HG03575 (cell line): Measurements from ENCODE around the gene TRPV4.

Experiments
- ATAC-seq: cut with Tn5 transposase; IDR thresholded peaks from one replicate; pipeline ENCODE4 v1.9.1; 2021; ENCODE audit not compliant: unreplicated experiment, insufficient number of reproducible peaks, low FRiP score; ENCODE audit errors: extremely low read depth

The TRPV4 gene

DNA sequence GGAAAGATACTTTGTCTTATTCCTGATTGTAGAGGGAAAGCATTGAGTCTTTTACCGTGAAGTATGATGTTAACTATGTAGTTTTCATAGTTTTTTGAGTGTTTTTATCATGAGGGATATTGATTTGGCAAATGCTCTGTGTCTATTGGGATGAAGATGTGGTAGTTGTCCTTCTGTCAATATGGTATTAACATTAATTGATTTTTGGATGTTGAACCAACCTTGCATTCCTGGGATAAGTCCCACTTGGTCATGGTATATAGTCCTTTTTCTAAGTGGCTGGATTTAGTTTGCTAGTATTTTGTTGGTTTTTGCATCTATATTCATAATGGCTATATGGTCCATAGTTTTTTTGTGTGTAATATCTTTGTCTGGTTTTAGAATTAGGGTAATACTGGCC, 76.7 kb downstream of the TRPV4 start:
- no peak for ATAC-seq

DNA sequence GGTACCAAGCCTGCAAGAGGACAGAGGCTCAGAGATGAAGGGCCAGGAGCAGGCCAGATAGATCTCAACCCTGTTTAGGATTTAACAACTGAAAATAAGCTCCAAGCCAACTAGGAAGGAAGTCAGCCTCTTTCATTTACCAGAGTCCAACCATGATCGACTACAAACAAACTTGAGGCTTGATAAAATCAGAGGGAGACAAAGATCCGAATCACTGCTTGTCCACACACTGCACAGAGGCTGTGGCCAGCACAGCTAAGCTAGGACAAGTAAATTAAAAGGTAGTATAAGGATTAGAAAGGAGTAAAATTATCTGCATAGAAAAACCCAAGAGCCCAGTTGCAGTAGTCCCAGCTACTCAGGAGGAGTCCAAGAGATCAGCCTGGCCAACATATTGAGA, 79.2 kb downstream of the TRPV4 start:
- no peak for ATAC-seq

DNA sequence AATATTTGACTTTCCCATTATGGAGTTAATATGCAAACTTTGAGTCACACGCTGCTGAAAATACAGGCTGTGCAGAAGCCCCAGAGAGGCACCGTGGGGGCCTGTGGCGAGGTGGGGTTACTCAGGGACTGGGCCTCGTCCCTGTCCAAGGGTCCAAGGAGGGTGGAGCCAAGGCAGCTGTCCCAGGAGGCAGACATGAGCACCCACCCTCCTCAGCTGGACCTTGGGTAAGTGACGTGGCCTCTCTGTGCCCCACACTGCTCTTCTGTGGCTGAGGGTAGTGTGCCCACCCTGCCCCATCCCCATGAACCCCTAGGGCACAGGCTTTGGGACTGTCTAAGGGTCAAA, 80.2 kb downstream of the TRPV4 start:
- no peak for ATAC-seq

DNA sequence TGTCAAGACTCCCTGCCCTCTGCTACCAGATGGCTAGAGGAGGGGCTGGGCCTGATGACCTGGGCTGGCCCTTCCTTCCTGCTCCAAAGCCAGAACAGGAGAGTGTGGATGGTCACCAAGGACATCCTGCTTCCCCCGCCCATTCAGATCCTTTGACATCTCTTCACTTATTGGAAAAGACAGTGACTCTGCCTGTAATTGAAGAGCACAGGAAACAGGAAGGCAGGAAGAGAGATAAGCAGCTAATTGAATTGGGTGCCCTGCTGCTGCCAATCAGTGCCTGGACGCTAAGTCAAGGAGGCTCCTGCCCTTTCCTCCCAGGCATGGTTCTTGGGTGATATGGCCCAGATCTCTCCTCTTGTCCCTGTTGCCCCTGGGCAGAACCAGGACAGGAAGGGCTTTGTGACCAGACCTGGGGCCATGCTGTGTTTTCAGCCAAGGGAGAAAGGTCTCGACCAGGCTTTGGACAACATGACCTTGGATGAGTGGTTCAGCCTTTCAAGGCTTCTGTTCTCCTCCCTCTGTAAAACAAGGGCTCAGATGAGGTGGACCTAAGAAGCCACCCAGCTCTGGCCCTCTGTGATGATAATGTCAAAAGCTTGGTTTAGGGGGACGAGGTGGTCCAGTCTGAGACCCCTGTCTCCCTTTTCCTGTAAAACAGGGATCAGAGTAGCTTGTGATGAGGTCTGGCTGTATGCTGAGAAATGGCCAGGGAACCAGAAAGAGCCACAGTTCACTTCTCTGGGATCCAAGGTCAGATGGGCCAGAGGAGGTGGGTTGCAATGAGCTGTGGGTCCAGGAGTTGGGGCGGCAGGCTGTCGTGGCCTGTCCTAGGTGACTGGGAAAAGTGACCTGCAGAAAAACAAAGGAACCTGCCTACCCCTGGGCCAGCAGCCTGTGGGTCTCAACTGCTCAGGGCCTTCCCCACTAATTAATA, 80.8 kb downstream of the TRPV4 start:
- ATAC-seq, result no peak

DNA sequence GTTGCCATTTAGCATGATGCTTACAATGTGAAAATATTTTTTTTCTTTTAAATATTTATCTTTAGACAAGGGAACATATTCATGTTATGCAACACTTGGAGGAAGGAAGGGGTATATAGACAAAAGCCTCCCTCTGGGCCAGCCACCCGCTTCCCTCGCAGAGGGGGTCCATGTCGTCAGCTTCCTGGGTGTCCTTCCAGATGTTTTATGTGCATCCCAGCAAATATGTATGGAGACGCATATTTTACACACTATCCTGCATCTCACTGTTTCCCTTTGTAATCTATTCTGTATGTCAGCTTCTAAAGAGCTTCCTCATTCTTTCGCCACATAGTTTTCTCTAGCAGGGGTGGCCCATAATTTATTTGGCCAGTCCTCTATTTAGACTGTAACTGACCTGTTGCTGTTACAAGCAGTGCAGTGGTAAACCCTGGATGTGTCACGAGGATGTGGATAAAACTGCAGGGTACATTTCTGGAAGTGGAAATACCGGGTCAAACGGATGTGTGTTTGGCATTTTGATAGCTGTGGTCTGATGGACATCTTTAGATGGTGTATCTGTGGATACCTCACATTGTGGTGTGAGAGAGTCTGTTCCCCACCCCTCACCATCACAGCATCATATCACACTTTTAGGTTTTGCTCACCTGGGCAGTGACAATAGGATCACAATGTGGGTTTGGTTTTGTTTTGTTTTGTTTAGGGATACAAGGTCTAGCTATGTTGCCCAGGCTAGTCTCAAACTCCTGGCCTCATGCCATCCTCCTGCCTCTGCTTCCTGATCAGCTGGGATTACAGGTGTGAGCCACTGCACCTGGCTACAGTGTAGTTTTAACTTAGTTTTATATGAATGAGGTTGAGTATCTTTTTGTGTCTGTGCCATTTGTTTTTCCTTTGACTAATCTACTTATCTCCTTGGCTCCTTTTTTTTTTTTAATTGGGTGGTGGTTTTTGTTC, 87.9 kb downstream of the TRPV4 start:
- no peak for ATAC-seq

DNA sequence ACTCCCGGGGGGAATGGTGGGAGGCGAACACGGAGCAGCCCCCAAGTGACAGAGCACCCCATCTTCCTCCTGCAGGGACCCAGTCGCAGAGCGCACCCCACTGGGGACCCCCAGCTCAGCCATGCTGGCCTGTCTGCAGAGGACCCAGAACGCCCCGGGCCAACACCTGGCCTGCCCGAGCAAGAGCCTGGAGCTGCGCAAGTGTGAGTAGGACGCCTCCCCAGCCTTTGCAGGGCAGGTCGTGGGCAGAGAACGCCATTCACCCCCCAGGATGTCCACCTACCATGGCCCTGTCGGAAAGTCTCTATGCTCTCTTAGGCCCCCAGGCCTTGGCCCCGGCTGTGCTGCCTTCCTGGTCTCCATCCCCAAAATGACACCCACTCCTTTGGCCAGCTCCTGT, 89.2 kb downstream of the TRPV4 start:
- ATAC-seq, result no peak

DNA sequence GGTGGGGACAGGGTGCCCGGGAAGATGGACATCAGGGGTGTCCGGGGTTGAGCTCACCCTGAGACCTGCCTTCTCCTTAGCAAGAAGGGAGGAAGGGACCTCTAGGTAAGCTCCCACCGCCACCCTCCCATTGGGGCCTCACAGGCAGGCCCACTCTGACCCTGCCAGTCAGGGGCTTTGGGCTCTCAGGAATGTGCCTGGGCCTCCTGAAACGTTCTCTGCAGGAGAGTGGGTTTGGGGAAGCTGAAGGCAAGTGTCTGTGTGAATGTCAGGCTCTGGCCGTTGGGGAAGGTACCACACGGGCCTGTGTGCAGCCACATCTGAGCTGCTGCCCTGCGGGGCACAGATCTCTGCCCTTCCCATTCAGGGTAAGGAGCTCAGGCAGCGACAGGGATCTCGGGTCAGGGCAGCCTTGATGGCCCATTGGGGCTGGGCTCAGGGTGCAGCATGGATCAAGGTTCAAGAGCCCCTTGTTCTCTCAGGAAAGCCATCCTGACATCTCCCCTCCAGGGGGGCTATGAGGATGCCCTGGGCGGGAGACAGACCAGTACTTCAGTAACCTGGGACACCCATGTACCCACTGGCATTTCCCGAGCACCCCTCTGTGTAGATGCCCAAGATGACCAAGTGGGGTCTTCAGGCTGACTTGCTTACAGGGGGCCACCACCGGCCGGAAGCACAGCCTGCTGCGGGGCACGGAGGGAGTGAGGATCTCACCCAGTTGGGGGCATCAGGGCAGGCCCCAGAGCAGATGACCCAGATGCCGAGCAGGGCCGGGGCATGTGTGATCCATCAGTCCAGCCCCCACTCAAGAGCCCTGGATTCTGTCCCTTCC, 89.9 kb downstream of the TRPV4 start:
- no peak for ATAC-seq

DNA sequence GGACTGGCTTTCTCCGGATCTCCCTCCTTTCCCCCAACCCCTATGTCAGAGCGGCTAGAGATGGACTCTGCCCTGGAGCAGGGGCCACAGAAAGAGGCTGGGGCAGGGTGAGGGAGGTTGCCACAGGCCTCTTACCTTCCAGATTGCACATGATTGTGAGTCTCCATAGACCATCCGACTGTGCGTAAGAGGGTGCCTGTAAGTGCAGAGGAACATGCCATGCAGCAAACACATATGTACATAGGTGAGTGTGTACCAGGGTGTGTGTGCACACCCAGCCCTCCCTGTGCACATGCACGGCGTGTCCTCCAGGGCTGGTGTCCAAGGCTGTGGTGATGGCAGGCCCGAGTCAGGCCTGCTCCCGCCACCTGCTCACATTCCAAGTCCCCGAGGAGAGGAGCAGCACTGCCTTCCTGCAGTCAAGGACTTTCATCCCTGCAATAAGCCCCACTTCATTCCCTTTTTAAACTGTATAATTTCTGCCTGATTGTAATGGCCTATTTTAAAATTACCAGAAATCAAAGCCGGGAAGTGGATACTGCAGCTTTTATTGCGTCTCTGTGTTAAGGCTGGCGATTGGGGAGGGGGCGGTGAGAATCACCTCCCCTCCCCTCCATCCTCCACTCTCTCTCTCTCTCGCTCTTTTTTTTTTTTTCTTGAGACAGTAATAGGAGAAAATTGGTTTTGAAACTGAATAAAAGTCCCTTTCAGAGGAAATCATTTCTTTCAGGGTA, 91.1 kb downstream of the TRPV4 start:
- ATAC-seq, result no peak

DNA sequence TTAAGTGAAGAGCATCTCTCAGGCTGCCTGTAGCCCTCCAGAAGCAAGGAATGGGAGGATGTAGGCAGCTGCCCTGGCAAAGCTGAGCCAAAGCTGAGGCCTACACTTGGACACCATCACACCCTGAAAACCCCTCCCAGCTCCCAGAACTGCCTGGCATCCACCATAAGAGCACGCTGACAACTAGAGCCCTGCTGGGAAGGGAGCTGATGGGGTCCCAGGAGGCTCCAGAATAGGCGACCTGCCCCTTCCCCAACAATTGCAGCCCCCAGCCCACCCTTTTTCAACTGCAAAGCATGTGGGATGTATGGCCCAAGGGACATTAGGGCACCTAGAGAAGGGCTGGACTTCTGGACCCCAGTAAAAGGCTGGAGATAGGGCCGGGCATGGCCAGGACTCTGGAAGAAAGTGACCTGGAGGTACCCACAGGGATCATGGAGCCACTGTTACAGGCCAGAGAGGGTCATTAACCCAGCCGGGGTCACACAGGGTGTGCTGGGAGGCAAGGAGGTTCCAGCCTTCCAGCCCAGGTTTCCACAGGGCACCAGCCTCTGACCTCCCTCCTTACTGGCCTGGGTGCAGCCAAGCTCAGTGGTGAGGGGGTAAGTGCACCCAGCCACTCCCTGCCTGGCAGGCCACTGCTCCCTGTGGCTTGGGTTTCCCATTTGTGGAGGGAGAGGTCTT, 91.8 kb downstream of the TRPV4 start:
- no peak for ATAC-seq

DNA sequence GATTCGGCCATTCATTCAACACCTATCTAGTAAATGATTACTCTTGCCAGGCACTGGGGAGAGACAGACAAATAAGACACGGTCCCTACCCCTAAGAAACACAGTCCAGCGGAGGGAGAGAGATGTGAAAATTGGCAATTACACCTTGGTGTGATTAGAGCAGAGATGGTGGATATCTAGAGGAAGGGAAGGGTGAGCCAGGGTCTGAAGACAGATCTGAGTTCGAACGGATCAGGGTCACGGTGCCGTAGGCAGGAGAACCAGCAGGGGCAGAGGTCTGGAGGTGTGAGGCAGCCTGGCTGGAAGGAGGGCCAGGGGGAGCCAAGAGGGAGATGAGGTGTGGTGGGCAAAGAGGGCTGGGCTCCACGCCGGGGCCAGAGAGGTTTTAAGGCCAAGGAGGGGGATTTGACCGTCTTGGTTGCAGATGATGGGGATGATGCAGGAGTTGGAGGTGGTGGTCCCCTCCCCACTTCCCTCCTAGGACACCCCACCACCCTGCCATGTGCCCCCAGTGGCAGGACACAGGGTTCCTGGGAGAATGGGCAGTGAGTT, 92.4 kb downstream of the TRPV4 start:
- no peak for ATAC-seq

DNA sequence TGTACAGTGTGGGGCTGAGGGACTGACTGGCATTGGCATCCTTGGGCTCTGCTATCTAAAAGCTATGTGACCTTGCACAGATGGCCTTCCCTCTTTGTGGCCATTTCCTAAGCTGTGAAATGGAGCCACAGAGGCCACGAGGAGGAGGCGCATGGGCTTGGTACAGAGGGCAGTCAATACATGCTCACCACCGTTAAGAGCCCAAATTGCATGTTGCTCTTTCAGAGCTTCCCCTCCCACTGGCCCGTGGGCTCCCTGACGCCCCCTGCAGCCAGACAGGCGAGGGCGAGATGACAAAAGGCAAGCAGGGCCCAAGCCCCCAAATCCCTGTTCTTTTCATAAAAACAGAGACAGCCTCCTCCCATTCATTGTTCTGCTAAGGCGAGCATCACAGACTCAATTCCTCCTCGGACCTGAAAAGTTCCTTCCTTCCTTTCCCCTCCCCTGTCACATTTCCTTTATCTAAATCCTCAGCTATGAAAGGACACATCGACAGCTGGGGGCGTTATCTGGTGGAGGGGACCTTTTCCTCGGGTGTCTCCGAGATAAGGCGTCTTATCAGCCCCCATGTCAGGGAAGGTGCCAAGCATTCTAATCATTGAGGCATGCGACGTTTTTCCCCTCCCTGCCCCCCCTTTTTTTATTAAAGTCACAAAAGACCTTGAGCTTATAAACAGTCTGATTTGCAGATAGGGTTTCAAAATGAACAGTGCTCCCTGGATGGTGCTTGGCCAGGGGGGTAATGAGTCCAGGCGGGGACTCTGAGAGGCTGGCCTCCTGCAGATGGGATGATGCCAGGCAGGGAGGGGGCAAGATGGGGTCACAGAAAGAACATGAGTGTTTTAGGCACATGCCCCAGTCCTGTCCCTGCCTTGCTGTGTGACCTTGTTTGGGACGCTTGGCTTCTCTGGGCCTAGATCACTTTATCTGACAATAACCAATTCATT, 93.2 kb downstream of the TRPV4 start:
- ATAC-seq, result no peak

DNA sequence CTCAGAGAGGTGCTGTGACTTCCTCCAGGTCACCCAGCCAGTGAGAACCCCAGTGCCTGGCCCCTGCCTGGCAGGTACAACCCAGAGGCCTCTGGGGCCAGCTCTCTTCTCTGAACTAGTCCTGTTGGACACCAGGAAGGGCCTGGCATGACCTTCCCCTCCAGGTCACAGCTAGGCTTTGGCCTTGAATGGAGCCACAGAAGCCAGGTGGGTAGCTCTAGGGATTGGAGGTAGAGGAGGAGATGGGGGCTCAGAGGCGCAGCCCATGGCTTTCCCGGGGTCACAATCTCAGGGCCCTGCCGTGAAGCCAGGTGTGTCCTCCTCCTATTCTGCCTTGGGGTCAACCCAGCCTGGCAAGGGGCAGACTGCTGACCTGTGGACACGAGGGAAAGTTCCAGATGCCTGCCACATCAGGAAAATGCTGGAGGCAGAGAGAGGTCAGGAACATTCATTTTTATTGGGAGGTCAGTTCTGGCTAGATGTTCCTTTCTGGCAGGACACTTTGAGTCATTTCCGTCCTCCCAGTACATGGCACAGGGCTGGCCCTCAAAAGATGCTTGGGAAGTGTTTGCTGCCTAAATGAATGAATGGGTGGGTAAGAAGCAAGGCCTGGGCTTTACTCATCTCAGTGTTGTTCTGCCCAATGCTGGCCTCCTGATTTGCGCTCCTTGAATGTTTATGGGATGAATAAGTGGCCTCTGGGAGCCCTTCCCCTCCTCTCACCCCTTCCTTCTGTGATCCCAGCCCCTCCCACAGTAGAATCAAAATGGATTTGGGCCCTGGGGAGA, 94.1 kb downstream of the TRPV4 start:
- no peak for ATAC-seq

DNA sequence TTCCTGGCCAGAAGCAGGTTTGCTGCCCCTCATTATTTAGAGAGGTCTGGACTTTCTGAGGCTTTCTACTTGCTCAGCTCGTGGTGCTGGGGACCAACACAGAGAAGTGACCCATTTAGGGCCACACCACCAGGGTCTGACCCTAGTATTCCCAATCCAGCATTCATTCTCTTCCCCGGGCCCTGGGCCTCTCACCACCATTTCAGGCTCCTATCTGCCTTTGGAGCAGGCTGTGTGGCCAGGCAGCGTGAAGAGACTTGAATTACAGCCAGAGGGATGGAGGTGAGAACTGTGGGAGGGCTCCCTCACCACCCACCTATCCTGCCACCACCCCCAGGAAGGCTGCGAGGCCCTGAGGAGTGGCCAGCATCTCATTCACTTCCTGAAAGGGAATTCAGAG, 95.0 kb downstream of the TRPV4 start:
- no peak for ATAC-seq

DNA sequence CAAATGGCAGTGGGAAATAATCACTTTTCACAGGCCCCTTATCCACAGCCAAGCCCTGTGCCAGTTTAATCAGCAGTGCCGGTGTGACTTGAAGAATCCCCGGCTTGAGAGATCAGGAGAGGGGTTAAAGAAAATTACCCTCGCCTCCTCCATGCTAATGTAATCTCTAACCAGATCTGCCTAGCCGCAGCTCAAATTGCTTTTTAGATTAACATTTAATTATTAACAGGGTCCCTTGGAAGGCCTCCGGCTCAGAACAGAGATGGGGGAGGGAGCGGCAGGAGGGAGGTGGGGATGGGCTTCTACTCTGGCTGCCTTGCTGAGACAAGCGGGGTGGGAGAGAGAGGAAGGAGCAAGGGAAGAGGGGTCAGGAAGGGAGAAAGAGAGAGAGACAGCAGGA, 95.6 kb downstream of the TRPV4 start:
- ATAC-seq, result no peak

DNA sequence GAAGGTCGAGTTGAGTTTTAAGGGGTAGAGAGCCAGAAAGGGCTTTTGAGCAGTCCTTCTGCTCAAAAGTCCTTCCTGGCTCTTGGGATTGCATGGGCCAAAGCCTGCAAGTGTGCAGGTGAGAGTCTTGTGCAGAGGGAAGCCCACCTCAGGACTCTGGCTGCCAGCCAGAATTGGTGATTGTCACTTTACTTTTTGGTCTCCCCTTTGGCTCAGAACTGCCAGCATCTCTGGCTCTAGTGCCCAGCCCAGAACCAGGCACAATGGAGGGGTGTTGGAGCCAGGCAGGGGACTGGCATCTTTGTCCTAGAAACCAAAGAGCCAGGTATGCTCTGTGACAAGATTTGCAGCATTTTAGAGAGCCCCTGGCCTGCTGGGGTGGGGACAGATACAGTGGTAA, 96.1 kb downstream of the TRPV4 start:
- ATAC-seq, result no peak

DNA sequence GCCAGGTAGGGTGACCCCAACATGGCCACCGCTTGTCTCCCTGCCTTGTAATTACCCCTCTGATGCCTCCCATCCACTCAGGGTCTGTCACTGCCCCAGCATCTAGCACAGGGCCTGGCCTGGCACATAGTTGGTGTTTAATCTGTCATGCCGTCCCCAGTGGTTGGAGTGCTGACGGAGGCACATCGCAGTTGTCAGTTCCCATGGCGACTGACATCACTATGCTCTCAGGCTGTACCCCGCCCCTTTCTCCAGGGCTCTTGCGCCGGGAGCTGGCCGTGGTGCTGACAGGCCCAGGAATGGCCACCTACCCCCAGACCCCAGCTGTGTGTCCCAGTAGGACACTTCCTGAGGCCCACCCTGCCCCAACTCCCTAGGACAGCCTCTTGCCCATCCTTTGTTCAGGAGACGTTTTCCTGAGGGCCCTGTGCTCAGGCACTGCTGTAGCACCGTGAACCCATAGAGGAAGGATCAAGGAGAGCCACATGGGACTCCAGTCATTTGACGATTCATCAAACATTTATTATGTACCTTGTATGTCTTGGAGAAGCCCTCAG, 96.6 kb downstream of the TRPV4 start:
- no peak for ATAC-seq
